NCI-H2227 (cell line): ENCODE data around the gene CARS1.

Experiments
- DNase-seq: peaks from one replicate; lab custom pipeline; 2025; ENCODE audit not compliant: unreplicated experiment; lab: John Stamatoyannopoulos, UW

Gene CARS1

DNA sequence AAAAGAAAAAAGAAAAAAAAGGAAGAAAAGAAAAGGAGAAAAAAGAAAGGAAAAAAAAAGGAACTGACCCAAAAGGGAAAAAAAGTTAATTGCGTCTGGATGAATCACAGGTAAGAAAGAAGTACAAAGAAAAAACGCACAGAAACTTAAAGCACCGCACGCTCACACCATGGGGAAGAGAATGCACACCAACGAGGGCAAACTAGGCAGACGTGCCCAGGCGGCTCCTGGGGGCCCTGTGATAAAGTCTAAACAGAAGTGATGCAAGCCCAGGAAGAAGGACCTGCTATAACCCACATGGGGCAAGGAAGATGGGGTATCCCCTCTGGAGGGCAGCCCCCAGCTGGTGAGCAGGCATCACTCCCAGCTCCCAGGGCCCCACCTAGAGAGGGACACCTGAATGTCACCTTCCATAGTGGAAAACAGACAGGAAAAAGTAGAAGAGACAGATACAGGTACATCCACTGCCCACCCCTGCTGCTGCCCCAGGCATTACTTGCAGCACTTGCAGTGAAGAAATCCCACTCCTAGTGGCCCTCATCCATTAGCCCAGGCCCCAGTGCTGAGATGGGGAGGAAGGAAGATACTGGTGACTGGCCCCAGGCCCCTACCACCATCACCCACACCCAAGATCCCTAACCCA, 94.0 kb downstream of the CARS1 start:
- no peak for DNase-seq

DNA sequence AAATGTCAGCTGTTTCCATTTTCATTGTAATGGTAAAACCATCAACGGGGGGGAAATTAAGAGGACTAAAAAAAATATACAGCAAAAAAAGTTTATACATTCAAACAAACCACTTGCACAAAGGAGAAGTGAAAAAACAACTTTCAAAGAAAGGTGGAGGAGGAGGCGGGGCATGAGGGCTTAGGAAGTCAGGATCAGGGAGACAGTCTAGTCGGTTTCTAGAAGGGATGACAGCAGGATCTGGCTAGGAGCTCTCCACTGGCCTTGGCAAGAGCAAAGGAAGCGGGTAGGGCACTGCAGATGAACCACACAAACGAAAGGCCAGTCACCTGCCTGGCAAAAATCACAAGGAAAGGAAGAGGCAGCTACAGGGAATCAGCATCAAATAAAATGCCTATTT, 96.1 kb downstream of the CARS1 start:
- no peak for DNase-seq

DNA sequence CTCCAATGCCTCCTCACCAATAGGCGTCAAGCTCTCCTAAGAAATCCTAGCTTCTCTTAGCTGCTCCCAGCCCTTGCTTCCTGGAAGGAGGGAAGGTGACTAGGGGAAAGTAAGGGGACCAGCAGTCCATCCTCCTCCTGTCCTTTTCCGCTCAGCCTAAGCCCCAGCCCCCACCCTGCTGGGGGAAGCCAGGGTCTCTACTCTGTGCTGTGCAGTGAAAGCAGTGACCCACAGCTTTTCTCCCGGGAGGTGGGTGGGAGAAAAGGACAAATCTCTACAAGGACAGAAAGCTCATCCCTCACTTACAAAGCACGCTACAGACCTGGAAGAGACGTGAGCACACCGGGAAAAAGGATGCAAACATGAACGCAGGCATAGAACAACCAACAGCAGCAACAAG, 97.1 kb downstream of the CARS1 start:
- no peak for DNase-seq

DNA sequence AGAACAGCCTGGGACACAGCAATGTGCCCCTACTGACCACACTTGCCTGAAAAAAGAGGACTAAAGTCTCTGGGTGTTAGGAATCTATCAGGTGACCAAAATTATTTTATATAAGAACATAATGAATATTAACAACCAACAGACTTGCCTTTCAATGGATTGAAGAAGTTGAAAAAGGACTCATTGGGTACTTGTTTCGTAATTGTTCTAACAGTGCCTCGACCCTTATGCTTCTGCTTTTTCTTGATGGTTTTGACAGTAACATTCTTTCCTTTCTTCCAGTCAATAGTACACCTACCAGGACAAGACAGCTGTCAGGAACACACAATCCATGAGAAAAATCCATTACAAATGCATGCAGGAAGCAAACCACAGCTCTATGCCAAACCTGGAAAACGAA, 99.0 kb downstream of the CARS1 start:
- no peak for DNase-seq

DNA sequence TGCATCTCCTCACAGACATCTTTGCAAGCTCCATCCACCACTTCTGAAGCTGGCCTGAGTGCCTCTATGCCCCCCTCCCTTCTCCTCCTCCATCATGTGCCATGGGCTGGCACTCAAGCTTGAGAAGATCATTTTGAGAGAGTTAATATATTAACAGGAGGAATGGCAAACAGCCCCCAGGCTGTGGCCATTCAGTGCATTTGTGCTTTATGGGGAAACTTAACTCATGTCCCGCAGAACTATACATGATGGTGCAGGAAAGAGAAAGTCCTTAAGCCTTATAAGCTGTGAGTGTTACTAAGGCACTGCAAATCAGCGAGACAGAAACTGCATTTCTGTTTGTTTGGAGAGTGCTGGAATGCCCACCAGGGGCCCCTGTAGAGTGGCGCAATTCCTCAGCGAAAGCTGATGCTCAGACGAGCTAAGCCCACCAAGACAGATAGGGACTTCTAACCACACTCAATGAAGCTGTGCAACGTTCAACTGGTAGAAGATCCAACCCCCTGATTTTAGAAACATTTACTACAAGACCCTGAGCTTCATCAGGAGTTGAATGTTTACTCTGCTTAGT, 101.2 kb downstream of the CARS1 start:
- no peak for DNase-seq

DNA sequence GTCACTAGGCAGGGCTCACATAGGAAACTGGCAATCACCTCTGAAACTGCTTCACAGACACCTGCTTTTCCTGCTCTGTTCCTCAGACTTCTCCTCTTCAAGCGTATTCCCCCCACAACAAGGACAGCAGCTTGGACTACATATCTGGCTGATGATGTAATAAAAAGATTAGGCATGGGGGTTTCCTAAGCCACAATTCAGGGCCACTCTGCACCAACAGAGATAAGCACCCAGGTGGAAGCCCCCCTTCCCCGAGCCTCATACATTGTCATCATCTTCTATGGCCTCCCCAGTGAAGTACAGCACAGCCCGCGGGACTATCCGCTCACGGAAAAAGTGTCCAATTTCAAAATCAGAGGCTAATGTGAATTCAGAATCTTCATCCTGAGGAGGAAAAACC, 103.0 kb downstream of the CARS1 start:
- no peak for DNase-seq

DNA sequence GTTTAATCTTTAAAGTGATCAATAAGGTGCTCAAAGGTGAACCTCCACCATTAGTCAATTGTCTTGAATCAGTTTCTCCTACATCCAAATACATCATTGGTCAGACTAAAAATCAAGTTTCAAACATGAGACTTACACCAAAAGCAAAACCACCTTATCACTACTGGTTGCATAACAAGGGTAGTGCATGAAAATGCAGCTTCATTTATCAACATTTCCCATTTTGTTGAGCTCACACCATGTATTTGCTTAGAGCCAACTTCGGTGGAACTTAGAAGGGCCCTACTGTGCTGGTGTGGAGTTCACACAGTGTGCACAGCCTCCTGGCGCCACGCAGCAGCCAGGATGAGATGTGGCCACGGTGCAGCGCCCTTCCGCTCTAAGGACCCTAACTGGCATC, 104.9 kb downstream of the CARS1 start:
- DNase-seq, result no peak

DNA sequence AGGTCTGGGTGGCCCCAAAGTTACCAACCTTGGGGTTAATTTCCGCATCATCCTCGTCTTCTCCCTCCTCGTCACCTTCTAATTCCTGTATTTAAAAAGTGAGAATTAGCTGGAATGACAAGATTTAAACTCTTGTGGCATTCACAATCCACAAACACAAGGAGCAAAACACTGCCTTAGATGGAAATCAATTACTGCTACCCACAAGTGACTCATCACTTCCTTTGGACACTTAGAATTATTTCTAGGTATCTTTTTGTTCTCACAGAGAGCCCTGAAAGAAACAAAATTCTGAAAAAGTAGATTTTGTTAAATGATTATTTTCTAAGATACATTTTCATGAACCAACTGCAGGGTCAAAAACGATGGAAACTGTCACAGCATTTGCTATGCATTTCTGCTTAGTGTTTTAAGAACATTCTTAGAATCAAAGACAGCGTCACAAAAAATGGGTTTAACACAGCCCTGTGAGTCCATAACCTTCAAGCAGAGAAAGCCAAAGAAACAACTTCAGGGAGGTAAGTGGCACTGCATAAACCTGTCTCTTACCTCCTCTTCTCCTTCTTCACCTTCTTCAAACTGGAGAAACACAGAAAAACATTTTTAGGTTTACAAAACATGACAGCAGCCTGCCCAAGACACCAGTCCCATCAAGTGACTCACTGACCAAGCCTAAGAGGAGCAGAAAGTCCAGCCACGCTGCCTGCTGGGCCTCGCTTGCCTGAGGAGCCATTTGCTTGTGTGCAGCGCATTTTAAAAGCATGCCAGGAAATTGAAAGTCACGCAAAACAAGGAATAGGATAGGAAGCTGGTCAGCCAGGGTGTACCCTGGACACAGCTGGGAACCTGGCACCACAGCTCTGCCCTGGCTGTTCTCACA, 105.8 kb downstream of the CARS1 start:
- DNase-seq, result no peak
